ENCODE measurements around the gene MLLT10. TPM values are rescaled to one million over a fixed set of nuclear protein-coding genes. Genes with fewer than 3 reads are reported as not detected.

The MLLT10 gene
- total and polyA plus RNA-seq, 2 of the 8 experiments (the other 6 are each of a cell fraction or from before 2014, with no cell fraction given), result 53.1 to 62.1 TPM

DNA sequence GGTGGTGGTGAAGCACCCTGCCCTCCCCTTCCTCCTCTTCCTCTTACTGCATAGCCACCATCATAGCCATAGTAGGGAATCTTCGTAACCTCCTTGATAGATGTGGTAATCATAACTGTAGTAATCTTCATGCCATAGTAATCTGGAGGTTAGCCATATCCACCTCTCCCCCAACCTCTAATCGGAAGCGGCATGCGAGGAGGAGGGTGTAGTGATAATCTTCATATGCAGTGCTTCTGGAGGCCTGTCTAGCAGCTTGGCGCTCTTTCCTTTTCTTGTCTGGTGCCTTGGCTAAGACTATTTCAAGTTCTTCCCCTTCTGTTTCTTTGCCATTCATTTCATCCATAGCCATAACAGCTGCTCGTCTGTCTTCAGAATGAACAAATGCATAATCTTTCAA, 90.9 kb downstream of the MLLT10 start:
- H2BK20ac ChIP-seq (ENCODE audit: low read length), result no peak overlapping the region
- TF ChIP-seq YY1 (IDR thresholded peaks at IDR 0.05; ENCODE audit: low read depth, low read length) (no peak), CHD1 (IDR thresholded peaks at IDR 0.05; ENCODE audit: low read depth, low read length) (no peak), GTF2F1 (IDR thresholded peaks at IDR 0.05; ENCODE audit: borderline replicate concordance, low read depth, low read length) (no peak), RFX5 (IDR thresholded peaks at IDR 0.05; ENCODE audit: borderline replicate concordance, low read depth, low read length) (no peak)
- no peaks in the 10 kb centered on the region for H4K20me1 ChIP-seq (replicated peaks in 1 of 2; ENCODE audit: control insufficient read depth in 1 of 2, insufficient read depth in 2 of 2, low read length in 2 of 2)
- H2BK5ac ChIP-seq (ENCODE audit: low read depth, low read length), result no peak overlapping the region
- H2BK120ac ChIP-seq (replicated peaks; ENCODE audit: low read depth, low read length), result no peak overlapping the region
- WGBS, 2 experiments (ENCODE audit: extremely low coverage in 1 of 2, insufficient coverage in 1 of 2, insufficient read length in 1 of 2, insufficient replicate concordance in 2 of 2, low coverage in 1 of 2, low lambda C conversion rate in 2 of 2, missing lambda C conversion rate in 1 of 2), result 95% methylated on average over 6 of the region's 6 CpGs; no CpG with 5 or more reads in 1 of the 2 experiments
- H3K18ac ChIP-seq (ENCODE audit: extremely low read depth, low read length), result no peak overlapping the region
- H3K4me2 ChIP-seq (ENCODE audit: insufficient read depth in 1 of 2, low read depth in 2 of 2, low read length in 2 of 2), result no peak overlapping the region
- peaks cover 0 to 17% (median 4%) of the 10 kb centered on the region in 4 experiments; a peak in 5 of 8 replicates for H3K36me3 ChIP-seq (ENCODE audit: control insufficient read depth in 2 of 4, insufficient read depth in 4 of 4, low read length in 3 of 4)
- peaks cover 0 to 16% of the 10 kb centered on the region in 2 experiments; a peak in 2 of 4 replicates for H3K79me2 ChIP-seq (ENCODE audit: control insufficient read depth in 1 of 2, insufficient read depth in 2 of 2, low read length in 2 of 2)
- no peaks in the 10 kb centered on the region for H3K23me2 ChIP-seq (ENCODE audit: low read depth, low read length)
- POLR2A ChIA-PET (ENCODE audit: partially characterized antibody), result no interaction called here
- H4K91ac ChIP-seq (replicated peaks; ENCODE audit: insufficient read length, low read length), result no peak overlapping the region
- H2AK5ac ChIP-seq (ENCODE audit: low read depth, low read length), result no peak overlapping the region
- peaks cover 8% of the 10 kb centered on the region for H3K79me1 ChIP-seq (ENCODE audit: low read depth, low read length)
- H3K9me3 ChIP-seq (ENCODE audit: insufficient read depth in 2 of 2, low read depth in 1 of 2, low read length in 1 of 2), result no peaks in the 10 kb centered on the region
- no peak overlapping the region for H4K5ac ChIP-seq (ENCODE audit: insufficient read length, low read depth, low read length)
- no peak overlapping the region for H3K23ac ChIP-seq (ENCODE audit: insufficient read length)
- H3K4ac ChIP-seq (replicated peaks; ENCODE audit: insufficient read length, low read depth, low read length), result no peak overlapping the region
- FAIRE-seq (no peak), DNase-seq (ENCODE audit: low read depth in 1 of 2, low spot score in 2 of 2) (no peak)
- CTCF ChIA-PET (ENCODE audit: partially characterized antibody), result no interaction called here
- no peak overlapping the region for H2BK12ac ChIP-seq (ENCODE audit: low read depth, low read length)
- H3K4me3 ChIP-seq (ENCODE audit: extremely low read depth in 1 of 4, insufficient read depth in 2 of 4, low read depth in 3 of 4, low read length in 4 of 4), result no peak overlapping the region
- no peaks in the 10 kb centered on the region for H3K4me1 ChIP-seq (replicated peaks in 1 of 4; ENCODE audit: control insufficient read depth in 3 of 4, insufficient read depth in 4 of 4, low read length in 3 of 4)
- no peak overlapping the region for H3K9ac ChIP-seq (replicated peaks in 1 of 4; ENCODE audit: extremely low read depth in 1 of 4, low read depth in 3 of 4, low read length in 3 of 4)
- H2AFZ ChIP-seq (ENCODE audit: low read length), result no peak overlapping the region
- H2BK15ac ChIP-seq (ENCODE audit: low read length), result no peak overlapping the region
- no peak overlapping the region for H4K8ac ChIP-seq (ENCODE audit: extremely low read depth, insufficient read depth, low read length)
- H3K14ac ChIP-seq (ENCODE audit: insufficient read length), result no peak overlapping the region
- no peak overlapping the region for H3K27ac ChIP-seq (ENCODE audit: low read depth, low read length)
- no peak overlapping the region for H3K56ac ChIP-seq (replicated peaks; ENCODE audit: insufficient read length, low read depth, low read length)
- H3K27me3 ChIP-seq (replicated peaks in 1 of 4; ENCODE audit: control insufficient read depth in 3 of 4, extremely low read depth in 1 of 4, insufficient read depth in 3 of 4, low read length in 3 of 4), result no peaks in the 10 kb centered on the region
